NCI-H510A treated with DMSO at 0.1 percent for 48 hours (cell line): ENCODE data around the gene HOXB4.

ENCODE experiments used
- DNase-seq: peaks from one replicate; lab custom pipeline; 2025; lab: John Stamatoyannopoulos, UW

The HOXB4 gene

DNA sequence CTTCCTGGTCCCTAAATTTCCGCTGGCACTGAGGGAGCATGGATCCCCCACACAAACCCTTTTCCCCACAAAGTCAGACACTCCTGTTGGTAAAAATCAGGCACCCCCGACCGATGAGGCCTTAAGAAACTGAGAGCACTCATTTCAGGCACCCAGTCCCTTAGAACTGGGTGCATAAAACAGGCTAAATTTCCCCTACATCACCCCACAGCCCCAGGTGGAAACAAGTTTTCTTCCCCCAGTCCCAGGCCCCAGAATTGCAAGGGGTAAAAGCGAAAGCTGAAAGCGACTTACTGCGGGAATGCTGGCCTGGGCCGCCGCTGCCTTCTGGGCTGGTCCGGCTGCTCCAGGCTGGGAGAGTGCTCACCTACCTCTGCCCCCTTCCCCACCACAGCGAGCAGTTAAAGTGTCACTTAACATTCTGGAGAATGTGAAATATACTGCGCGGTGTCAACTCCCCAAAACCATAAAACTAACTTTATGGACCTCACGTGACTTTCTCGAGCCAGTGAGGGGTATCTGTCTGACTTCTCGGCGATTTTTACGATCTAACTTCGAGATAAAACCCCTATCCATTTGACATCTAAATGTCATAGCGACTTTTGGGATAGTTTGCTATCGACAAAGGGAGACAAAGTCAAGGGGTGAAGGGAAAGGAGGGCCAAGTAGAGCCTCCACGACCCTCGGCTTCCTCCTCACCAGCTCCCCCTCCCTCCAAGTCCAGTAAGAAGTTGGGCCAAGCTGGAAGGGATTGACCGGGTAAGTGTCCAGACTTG lies 11.9 kb upstream of the HOXB4 start, which contains the start of gene HOXB3:
TSS of gene HOXB3 (minus strand) at position 411 of the 776 bp plus-strand sequence. CDS start 37,767 bp downstream, outside the sequence.
- DNase-seq, result no peak

DNA sequence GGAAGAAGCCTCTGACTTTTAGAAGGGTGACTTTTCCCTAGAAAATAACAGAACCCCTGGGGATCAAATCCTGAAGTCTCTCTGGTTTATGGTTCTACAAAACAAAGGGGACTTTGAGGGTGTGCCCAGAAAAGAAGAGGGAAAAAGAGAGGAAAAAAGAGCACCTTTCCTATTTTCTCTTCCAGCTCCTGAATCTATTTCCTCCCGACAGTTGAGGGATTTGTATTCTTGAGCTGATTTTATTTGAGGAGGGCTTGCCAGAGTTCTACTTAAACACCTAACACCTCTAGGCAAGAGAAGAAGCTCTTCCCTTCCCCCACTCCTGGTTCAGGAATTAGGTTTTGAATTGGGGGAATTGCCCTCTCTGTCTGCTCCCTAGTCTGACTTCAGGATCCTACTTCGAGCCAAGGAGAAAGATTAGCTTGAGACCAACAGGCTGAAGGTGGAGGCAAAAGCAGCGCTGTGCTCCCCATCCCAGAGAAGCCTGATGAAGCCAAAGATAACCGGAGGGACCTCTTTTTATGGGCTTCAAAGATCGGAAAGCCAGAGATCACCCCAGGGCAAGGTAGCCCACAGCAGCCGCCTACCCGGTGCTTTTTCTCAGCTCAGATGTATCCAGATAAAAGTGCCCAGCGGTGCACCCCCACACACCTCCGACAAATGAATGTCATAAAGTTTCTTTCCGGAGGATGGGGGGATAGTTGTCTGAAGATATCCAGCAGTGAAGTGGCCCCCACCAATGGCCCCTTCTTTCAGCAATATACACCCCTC lies 11.1 kb upstream of the HOXB4 start:
- no peak for DNase-seq

DNA sequence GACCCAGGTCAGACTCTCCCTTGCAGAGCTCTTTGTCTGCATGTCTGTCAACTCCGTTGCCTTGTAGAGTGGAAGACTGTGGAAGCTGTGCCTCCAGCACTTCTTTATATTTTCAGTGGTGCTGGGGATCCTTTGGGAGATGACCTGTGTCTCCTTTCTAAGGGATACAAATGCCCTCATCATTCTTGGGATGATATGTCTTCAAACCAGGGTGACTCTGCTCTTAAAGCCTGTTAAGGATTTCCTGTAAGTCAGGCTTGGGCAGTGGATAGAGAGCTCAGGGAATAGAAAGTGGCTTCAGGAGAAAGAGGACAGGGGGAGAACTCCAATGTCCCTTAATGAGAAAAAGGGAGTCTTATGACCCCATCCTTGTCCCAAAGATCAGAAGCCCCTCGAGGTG lies 10.4 kb upstream of the HOXB4 start:
- no peak for DNase-seq

DNA sequence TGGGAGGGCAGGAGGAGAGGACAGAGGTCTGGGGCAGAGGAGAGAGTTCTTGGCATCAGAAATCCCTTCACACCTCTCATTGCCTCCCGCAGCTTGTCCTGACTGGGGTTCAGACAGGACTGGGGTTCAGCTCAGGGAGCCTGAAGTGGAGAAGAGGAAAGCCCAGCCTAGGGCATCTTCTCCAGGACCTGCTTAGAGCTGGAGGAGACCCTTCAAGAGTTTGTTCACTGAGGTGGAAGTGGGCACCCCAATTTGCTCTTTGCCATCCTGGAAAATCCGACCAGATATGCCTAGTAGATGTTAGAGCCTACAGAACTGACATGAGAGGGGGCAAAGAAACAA lies 9.9 kb upstream of the HOXB4 start:
- no peak for DNase-seq

DNA sequence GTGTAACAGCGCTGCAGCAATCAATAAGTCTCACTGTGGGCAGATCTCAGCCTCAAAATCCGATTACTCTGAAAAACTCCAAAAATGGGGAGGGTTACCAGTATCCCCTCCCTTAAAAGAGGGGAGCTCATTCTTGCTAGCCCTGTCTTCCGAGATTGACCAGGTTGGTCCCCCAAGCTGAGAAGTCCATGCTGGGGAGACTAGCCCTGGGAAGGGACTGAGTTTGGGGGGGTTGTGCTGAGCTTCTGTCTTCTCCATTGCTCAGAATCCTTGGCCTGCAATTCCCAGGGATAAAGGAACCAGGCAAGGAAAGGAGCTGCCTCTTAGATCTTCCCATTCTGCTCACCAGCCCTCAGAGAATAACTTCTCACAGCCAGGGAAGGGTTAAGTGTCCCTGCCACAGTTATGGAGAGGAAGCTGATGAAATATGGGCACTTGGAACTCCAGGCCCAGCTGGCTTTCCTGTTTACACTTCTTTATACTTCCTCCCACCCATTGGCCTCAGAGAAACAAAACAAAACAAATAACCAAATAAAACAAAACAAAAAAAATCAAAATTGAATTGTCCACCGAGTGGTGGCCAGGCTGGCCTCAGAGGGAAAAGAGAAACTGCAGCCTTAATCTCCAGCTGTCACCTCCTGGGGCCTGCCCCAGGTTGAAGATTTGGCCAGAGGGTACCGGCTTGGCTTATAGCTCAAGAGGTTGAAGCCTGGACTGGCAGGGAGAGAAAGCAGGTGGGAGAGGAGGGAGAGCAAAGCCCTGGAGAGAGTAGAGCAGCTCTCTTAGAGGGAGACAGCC lies 9.3 kb upstream of the HOXB4 start:
- peak; percentile 99 for DNase-seq

DNA sequence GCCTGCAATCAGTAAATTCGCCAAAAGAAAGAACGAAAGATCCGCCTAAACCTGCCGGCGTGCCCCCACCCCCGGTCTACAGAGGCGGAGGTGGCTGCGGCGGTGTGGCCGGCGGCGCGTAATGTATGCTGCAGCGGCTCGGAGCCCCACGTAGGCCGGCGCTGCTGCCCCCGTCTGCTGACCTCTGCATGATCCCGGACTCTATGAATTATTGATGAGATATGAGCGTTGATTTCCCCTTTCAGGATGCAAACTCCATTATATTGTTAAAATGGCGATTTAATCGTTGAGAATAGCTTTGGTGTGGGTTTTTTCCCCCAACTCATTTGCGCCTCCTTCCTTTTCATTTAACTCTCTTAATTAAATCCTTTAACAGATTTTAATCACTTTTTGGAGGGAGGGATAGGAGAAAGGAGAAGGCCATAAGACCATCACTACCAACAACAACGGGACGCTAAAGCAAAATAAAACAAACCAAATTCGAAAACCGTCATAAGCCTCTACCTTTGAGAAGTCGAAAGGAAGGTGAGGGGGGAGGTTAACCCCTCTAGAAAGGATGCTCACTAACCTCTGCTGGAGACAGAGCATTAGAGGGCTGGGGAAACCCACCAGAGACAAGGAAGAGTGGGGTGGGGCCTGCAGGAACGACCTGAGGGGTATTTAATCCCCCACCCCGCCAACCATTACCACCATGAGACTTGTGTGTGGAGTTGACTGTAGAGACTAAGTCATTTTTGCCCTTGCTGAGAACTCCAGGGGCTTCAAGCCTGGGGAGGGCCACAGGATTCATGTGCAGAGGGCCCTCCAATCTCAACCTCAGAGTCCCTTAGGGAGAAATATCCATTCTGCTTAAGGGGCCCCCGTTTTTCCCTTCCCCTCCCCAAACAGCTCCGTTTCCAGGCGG lies 8.5 kb upstream of the HOXB4 start:
- DNase-seq, result no peak

DNA sequence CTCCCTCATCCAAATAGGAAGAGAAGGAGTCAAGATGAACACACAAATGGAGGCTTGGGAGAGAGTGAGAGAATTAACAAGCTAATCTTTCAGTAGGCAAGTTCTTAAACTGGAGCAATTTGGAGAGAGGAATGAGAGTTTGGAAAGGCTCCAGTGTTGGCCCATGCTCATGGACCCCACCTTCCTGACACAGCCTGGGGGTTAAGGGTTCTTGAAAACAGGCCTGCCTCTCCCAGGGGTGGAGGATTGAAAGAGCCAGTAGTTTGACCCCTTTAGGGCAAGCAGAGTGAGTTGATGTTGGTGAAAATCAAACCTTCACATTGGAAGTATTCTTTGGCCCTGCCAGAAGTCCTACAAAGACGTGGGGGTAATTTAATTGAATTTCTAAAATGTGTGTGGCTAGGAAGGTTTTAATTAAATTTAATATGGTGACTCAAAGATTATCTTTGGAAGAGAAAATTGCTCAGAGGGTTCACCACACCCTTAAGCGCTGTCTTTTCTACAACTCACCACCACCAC lies 6.1 kb upstream of the HOXB4 start:
- no peak for DNase-seq

DNA sequence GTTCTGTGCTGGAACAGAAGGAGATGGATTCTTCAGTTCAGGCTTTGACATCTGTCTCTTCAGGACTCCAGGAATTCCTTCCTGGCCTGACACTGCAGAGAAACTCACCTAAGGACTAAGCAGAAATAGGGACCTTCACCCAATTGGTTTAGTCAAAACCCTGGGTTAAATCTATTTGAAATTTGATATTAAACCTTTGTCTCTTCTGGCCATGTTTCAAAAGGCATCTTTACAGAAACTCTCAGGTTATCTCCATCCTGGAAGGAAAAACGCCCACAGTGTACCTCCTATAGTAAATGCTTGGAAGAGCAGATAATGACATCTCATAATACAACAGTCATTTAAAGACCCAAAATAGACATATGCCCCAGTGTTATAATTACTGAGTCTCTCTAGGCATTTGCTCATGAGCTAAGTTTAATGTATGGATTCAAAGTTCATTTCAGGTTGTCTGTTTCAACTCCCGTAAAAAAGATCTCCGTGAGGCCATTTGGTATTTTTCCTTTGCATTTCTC lies 5.6 kb upstream of the HOXB4 start:
- DNase-seq, result no peak

DNA sequence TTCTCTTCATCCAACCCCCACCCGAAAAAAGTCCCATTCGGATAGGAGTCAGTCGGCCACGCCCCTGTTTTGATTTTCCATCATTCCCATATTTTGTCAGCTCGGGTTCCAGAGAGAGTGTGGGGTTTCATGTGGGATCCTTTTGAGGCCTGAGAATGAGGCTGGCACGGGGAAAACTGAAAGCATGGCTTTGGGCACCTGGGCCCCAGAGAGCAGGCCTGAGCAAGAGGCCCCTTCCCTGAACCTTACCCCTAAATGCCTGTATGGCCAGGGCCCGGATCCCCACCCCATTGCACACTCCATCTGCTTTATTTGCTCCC lies 4.6 kb upstream of the HOXB4 start:
- DNase-seq, result no peak

DNA sequence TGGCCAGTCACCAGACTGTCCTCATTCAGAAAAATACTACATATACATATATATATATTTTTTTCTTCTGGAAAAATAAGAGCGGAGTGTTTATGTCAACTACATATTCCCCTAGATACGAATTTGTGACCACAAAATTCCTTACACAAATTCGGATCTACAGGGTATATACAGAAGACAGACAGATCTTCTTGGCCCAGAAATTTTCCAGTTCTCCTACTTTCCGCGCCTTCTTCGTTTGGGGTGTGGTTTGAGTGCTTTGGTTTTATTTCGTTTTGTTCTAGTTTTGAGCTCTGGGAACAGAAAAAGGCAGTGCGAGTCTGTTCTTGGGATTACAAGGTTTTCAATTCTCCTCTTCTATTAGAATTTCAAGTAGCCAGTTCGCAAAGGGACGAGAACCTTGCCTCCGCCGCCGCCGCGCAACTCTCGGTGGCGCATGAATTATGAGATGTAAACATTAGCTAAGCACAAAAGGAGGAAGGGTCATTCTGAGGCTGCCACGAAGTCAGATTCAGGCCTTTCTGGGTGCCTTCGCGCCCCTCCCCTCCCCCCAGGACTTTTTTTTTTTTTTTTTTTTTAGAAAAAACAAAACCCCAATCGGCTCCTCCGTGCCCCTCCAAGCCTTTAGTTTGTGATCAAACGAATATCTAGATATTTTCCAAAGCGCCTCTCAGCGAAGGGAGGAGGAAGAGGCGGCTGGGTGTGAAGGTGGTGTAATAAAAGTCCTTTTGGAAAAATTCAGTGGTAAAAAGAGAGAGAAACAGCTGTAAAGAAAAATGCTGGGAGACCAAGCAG lies 1.8 kb upstream of the HOXB4 start:
- no peak for DNase-seq

DNA sequence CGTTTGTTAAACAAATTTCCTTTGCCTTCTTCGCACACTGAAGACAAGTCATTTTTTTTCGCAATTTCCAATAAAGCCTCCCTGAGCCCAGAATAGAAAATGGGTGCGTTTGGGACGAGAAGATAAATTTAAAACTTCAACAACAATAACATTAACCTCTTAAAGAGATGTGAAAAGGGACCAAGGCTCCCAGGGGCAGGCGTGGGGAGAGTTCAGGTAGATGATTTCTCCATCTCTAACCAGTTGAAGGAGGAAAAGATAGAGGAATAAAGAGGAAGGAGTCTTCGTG lies 1.3 kb upstream of the HOXB4 start:
- DNase-seq, result no peak

DNA sequence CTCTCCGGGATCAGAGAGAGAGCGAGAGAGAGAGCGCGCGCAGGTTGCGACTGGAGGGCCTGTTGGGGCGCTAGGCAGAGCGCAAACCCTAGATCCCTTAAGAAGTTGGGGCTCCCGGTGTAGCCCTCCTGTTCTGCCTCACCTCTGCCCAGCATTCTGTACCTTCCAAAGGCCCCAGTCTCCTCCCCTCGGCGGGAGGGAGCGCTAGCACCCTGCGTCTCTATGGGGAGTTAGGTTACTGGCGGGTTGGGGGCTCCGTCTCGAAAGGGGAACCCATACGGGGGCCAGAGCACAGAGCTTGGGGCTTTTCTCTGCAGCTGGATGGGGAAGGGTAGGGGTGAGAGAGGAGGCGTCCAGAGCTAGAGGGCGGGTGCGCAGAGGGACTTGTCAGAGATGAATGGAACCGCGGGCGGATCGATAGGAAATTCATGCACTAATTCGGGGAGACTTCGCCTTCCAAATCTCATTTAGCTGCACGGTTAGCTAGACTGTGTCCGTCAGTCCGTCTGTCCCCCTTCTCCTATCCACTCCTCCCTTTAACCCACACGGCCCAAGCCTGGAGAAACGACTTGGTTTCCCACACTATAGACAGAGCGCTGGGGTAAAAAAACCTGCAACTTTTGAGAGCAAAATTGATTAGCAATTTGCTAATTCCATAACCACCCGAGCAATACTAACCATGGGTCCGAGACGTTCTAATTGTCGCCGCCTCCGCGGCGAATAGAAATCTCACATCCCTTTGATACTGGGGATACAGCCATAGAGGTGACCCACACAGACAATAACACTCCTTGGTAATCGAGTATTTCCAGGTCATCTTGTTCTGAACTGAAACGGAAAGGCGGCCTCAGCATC lies 693 bp upstream of the HOXB4 start:
- no peak for DNase-seq

DNA sequence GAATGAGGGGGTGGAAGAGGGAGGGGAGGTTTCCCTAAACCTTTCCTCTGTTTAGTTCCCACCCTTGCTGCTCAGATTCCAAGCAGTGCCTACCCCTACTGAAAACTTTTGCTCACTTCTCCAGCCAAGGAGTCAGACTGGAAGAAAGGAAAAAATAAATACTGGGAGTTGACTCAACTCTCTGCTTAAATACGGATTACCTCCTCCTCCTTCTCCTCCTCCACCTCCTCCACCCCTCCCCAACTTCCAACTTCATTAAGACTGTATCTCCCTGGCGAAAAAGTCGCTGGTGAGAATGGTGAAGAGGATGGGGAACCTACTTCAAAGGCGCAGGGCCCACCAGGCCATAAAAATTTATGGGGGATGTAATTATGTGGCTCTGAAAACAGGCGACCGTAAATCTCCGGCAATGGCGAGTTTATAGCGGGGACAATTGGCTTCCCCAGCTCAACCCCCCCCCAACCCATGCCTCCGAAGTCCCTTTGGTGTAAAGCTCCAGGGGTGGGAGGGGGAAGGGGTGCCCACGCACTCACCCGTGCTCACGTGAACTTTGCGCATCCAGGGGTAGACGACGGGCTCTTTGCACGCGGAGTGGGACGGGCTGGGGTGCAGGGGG lies 712 bp downstream of the HOXB4 start:
- DNase-seq, result no peak

DNA sequence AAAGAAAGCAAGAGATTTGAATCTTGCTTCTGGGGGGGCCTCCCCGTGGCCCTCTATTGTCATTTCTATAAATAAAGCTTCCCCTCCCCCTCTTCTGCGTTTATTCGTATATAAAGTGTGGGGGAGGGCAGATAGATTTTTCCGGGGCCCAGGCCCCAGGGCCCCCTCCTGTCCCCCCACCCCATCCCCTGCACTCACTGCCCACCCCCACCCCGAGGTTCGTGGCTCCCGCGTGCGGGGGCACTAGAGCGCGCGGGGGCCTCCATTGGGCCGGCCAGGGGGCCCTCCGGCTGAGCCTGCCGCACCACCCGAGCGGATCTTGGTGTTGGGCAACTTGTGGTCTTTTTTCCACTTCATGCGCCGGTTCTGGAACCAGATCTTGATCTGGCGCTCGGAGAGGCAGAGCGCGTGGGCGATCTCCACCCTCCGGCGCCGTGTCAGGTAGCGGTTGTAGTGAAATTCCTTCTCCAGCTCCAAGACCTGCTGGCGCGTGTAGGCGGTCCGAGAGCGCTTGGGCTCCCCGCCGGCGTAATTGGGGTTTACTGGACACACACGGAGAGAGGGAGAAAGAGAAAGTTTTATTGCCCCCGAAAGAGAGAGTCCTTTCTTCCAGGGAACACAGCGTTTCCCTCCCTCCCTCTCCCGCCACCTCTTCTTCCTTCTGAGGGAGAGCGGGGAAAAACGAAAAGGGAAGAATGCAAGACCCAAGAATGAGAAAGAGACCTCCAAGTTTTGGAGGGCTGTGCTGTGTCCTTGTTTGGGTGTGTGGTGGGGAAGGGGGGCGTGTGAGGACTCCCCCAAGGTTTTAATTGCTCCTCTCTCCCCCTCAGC lies 1.5 kb downstream of the HOXB4 start:
- DNase-seq, result no peak

DNA sequence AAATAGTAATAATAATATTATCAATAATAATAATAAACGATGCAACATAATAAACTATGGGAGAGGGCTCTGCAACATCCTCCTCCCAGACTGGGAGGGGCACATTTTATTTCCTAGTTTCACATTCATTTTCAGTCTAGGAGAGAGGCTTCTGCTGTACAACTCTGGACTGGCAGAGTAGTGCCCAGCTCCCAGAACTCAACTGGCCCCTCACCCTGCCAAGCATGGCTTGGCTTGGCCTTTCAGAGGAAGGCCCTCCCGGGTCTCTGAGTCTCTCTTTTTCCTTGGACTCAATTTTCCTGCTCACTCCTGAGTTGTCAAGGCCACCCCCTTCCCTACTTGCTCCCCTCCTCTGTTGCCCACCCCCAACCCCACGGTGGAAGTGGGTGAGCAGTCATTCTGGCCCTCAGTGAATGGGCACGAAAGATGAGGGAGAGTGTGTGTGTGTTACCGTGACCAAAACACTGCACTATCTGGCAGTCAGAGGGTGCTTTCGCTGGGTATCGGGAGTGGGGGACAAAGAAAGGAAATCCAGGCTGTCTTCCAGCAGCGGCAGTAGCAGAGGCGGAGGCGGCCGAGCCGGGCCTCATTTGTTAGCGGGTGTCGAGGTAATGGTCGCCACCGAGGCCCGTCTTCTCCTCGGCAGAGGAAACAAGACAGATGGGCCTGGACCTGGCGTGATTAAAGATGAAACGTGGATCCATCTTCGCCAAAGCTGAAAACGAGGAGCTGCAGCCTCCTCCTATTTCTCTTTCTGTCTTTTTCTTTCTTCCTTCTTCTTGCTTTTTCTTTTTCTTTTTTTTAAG lies 2.3 kb downstream of the HOXB4 start:
- DNase-seq, result no peak

DNA sequence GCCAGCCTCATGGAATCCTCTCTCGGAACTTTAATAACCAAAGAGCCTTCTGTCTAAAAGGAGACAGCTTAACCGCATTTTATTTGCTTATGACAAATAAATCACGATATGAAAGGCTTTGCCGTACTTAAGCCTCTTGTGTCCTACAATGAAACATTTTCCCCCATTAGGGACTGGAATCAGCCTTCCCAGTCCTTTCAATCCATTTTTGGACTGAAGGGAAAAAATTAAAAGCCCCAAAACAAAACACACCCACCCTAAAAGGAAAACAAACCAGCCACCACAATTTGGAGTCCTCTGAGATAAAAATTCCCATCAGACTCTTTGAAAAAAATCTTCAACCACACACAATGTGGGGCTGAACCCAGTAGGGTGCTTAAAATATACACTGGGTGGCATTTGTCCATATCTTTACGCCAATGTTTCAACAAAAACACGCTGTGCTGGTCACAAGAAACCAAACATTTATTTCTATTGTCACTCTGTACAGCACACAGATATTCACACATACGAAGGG lies 3.0 kb downstream of the HOXB4 start:
- no peak for DNase-seq

DNA sequence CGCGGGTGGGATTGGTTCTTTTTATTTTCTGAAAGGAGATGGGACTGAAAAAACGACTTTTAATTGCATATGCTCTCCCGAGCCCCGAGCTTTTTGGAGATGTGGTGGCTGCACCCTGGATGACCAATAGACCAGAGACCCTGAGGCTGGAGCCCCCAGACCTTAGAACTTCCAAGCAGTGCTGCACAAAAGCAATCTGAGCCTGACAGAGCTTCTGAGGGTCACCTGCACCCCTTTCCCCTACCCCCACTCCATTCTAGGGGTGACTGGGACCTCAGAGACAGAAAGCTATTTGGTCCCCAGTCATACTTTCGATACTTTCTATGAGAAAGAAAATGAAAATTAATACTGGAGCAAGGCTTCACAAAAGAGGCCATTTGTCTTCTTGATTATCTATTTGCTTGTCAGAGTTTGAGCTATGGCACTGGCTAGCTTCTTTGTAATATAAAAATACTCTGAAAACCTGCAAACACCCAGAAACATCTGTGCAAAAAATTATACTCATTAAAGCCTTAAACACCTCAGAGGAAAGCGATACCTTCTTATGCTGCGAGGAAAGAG lies 3.6 kb downstream of the HOXB4 start:
- DNase-seq, result no peak
